ENCODE data around the gene THADA.

THADA gene

DNA sequence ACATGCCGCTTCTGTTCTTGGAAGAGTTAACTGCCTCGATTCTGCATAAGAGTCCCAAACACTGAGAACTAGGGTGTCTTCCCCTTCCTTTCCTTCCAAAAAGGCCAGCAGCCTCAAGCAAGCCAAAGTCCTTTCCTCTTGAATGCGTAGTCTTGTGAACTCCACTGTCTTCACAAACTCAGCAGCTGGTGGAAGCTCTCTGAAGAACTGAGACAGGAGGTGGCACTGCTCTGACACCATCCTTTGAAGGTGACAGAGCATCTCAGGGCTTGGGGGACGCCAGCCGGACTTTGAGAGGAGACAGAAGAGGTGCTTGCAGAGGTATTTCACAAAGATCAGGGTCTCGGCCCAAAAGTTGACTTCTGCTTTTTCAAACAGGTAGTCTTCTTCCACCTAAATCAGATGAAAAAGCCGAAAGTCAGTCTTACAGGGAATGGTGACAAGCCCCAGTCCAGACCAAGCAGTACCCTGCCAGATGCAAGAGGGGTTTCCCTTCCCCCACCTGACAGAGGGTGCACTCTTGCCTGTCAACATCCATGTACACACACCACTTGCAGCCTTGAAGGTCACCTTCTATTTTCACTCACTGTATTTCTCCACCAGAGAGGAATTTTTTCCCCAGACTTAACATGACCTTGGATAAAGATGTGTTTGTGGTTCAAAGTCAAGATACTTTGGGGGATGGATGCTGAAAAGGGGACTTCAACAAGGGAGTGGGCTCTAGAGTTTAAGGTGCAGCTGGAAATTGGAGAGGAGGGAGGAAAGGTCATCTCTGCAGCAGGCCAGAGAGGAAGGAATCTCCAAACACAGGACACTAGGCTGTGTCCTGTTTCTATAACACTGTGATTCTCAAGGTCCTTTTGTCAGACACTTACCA, 364.6 kb downstream of the THADA start:
- DNase-seq = no peak

DNA sequence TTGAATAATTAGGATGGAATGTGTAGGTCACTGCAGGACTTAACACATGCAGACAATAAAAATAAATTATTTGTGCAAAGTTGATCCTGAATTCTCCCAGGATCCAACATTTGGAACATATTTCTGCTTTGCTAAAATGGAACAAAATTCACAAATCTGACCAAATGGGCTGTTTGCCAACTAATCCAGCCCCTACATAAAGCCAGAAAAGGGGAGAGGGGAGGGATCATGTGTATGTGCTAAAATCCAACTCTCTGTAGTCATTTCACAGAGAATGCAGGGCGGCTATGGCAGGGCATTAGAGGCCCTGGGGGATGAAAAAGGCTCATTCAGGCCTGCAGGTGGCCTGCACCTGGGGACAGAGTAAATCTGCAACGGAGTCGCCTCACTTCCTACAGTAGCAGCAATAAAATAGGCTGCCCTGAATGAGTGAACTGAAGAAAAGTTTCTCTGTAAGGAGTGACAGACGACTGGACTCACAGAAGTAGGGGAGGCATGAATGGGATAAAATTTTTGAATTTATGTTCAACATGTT, 365.4 kb downstream of the THADA start:
- DNase-seq = no peak

DNA sequence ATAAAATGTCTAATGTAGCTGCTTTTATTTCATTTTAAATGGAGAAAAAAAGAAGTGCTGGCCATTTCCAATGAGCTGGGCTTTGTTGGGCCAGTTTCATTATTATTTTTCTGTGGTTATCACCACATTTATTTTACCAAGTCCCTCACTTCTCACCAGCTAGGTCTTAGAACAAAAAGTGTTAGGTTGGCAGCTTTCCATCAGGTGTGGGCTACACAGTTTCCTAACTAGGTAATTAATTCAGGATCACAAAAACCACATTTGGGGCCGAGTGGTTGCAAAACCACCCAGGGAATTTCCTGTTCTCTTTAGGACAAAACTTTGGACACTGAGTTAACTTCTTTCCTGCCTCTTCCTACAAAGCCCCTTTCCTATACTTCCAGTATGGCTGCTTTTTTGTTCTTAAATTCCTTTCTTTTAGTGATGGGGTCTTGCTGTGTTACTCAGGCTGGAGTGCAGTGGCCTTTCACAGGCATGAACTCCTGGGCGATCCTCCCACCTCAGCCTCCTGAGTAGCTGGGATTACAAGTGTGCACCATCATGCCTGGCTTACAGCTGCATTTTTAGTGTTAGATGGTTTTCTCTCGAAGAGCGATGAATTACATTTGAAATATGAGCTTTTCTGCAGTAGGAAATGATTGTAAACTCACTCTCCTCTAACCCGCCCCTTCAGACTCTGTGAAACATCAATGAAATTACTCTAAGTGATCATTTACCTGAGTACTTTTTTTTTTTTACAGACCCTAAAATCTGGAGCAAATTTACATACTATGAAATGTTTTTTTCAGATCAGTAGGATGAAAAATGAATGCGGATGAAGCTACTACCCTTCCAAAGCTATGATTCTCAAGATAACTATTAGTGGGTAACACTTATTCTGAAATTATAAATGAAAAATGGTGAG, 366.8 kb downstream of the THADA start:
- DNase-seq = peak in 1 of 2 donors; percentile 54

DNA sequence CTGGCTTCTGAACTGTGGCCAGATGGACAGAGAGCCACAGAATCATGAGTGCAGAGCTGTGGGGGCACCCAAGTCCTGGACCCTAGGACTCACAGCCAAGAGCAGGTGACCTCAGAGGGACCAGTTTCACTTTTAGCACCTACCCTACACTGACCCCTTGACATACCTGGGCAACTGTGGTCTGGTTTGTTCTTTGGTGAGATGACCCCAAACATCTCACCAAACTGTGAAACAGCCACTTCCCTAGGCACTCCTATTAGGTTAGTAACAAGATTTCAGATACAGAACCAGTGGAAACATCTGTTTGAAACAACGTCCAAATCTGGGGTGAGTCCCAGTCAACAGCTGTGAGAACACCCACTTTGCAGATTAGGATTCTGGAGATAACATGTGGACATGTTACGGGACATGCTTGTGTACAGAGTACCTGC, 367.5 kb downstream of the THADA start:
- DNase-seq = no peak

DNA sequence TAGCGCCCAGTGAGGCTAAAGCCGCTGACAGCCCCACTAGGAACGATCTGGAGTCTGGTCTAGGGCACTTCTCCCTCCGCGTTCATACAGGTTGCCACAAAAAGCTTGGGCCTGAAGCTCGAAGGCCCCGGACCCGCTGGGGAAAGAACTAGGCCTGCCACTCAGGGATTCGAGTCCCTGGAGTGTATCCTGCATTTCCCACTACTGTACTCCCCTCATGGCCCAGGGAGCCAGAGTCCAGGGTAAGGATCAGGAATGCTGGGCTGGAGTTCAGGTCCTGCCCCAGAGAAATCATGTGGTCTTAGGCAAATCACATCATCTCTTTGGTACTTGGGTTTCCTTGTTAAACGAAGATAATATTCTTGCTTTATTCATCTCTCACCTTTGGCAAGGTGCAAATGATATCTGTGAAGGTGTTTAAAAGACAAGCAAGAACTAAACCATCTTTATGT, 368.0 kb downstream of the THADA start:
- DNase-seq = peak in 1 of 2 donors; percentile 34

DNA sequence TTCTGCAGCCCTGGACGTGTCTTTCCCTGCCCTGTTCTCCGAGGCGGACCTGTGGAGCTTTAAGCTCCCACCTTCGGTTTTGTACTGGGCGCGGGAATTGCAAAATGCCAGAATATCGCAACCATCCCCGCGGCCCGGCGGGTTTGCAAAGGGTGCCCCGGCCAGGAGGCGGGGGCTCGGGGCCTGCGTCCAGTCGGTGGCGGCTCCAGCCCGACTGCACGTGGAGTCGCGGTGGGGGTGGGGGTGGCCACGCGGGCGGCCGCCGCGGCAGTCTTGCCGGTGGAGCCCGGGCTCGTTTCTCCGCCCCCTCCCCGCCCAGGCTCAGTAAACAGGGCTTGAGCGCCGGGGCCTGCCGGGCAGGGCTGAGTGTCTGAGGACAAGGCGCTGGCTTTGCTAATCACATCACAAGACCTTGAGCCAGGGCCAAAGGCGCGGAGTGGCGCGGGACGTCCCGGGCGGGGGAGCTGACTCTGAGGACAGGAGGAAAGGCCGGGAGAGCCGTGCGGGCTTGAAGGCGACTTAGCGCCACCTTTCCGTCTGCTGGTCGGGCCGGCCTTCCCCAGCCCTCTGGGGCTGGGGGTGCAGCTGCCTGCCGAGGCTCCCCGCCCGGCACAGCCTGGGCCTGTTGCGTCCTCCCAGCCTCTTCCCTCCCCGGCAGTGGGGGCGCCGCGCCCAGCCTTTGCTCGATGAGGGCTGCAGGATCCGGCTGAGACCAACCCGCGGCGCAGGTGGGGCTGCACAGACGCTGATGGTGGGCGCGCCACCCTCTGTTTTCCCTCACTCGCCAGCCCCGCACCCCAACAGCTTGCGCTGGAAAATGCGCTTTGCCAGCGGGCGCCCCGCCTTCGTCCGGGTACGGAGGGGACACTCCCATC, 368.6 kb downstream of the THADA start:
- peak; percentile 55 to 64 for DNase-seq

DNA sequence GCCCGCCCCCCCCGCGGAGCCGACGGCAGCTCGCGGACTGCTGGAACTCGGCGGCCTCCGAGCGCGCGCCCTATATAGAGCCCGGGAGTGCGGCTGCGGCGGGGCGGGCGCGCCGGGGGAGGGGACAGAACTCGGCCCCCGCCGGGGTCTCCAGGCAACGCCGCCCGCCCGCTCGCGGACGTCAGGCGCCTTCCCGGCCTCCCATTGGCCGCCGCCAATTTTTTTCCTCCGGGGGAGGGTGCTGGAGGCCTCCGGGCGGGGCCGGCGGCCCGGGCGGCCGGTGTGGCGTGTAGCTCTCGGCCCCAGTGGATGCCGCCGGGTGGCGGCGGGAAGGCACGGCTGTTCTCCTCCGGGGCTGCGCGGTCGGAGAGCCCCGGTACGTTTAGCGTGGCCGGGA, 369.3 kb downstream of the THADA start, which contains the start of gene ZFP36L2:
ZFP36L2 (minus strand) TSS at position 49 of the 397 bp plus-strand sequence. CDS start 291 bp downstream, outside the sequence.
- peak; percentile 96 for DNase-seq

DNA sequence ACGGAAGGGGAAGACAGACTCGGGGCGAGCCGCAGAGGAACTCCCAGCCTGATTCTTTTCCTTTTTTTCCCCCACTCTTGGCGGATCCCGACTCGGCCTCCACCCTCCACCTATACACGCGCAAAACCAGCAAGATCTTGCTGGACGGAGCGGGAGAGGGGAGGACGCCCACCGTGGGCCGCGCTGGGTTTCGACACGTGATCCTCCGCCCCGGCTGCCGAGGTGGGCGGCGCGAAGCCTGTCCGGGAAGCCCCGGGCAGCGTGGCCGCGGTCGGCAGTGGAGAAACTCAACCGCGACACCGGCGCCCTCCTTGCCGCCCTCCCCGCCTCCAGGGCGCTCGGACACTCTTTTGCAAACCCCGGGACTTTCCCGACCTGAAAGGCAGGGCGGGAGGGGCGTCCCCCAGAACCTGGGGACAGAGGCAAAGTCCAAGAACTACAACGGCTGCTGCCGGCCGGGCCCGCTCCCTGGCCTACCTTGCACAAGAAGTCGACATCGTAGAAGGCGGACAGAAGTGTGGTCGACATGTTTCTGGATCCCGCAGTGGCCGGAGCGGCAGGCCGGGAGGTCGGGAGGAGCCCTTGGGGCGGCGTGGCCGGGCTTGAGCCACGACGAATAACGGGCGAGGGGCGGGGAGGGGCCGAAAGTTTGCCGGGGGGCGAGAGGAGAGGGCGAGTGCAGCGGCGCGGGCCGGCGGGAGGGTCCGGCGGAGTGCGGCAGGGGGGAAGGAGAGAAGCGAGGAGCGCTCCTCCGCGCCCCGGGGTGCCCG, 369.9 kb downstream of the THADA start:
- DNase-seq = peak; percentile 83

DNA sequence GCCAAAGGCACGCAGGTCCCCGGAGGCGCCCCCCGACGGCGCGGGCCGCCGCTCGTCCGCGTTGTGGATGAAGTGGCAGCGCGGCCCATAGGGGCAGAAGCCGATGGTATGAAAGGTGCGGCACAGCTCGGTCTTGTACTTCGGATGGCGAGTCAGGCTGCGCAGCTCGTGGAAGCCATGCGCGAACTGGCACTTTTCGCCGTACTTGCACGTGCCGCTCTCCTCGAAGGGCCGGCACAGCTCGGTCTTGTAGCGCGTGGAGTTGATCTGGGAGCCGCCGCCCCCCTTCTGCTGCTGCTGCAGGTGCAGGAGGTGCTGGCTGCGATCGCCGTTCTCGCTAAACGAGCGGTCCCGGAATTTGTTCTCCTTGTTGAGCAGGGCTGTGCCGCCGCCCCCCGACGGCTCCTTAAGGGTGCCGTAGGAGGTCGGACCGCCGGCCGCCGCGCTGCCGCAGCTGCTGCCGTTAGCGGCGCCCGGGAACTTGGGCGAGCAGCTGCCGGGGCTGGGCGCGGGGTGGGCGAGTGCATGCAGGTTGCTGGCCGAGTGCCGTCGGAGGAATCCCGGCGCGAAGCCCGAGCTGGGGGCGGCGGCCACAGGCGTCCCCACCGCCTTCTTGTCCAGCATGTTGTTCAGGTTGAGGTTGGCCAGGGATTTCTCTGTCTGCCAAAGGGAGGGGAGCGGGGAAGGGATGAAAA, 370.6 kb downstream of the THADA start:
- DNase-seq = peak; percentile 73 to 79

DNA sequence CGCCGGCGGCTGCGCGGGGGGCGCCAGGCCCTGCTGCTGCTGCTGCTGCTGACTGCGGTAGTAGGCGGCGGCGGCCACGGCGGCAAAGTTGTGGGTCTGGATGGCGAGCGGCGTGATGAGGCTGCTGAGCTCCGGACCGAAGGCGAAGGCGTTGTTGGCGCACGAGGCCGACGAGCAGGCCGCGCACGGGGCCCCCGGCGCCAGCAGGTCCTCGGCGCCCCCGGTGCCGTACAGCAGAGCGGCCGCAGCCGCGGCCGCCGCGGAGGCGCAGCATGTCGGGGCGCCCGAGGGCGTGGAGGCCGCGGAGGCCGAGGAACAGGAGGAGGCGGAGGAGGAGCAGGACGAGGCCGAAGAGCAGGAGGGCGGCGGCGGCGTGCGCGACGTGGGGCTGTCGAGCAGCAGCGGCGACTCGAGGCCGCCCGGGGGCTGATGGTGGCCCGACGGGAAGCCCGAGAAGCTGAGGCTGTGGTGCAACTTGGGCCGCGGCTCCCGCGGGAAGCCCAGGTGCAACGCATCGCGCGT, 371.2 kb downstream of the THADA start:
- DNase-seq = peak; percentile 46 to 54

DNA sequence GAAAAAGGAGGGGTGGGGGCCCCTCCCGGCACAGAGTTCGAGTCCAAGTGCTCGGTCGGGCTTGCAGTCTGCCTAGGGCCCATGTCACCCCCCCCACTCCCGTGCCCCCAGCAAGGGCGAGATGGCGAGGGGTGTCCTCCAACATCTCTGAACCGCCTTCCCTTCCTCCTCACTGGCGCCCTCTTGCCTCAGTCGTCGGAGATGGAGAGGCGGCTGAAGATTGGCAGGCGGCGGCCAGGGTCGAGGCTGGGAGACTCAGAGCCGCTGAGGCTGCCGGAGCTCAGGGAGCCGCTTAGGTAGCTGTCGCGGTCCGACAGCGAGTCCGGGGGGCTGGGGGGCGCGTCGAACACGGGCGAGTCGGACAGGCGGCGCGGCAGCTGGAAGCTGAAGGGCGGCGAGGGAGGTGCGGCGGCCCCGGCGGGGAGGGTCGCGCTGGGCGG, 371.7 kb downstream of the THADA start:
- DNase-seq = peak; percentile 77 to 80

DNA sequence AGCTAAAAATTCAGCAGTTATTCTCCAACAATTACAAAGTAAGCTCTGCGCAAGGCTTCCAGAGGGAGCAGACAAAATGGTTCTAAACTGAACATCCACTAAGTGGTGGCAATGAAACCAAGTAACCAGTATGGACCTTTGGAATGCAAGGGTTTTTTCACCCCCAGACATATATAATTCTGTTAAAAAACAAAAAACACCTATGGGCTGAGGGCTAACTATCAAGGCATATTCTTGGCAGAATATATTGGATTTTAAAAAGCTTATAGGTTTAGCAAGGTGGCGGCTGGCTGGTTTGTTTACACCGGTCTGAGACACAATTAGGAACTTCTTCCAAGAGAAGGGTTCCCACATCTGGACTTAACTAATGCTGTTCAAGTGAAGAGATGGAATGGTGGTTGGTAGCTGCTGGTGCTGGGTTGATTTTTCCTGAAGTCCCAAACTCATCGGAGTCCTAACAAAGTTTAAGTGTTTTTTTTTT, 372.3 kb downstream of the THADA start:
- peak in 1 of 2 donors; percentile 25 for DNase-seq

DNA sequence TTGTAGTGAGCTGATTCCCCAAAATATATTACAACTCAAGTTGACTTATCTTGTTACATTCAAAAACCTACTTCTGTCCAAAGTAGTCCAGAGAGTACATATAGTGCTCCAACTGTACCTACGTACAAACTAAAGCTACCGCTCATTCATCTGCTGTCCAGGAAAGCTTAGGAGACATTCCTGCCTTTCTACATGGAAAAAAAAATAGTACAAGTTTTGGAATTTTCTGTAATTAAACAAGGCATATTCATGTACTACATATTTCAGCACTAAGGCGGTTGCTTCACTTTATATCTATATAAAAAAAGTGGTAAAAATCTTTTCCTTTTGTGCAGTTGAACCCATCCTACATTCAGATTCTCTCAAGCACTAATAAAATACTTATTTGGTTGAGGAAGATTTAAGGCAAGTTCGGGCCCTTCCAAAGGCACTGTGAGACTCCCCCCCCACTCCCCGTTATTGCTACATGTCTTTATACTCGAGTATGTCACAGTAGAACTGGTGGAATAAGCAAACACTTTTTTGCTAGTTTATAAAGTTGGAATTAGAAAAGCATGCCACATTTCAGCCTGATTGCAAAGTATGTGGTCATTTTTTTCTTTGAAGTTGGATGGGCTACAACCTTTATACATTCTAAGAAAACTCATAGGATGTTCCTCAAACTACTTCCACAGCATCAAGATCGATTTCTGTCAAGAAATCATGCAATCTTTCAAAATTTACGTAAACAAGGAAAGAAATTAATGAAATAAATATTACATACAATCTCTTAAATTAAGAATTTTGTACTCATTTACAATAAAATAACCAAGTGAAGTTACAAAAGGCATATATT, 373.1 kb downstream of the THADA start:
- peak in 1 of 2 donors; percentile 28 for DNase-seq

DNA sequence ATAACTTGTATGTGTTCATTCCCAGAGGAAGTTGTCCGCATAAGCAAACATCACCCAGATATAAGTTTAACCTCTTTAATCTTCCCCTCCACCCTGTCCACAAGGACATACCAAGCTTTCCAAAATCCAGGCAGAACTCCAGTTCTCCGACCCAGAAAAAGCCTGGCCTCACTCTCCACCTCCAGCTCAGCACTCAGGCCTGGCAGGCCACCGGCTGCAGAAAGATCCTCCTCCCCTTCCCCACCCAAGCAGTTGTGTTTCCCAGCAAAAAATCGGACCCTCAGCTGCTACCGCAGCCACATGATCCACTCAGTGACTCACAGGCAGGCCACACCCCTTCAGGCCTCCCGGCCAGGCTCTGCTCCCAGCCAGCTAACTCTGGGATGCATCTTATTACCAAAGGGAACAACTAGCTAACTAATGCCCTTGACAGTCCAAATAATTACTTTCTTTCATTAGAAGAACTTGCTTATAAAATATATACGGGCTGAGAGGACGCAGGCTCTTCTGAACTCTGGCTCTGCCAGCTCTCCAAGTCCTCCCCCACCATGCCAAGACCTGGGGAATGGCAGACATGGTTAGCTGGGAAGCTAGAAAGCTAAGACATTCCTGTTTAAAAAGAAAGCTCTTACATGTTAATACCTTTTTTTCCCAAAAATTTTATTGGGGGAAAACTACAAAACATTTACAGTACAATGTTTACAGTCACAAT, 373.9 kb downstream of the THADA start:
- peak; percentile 53 to 67 for DNase-seq

DNA sequence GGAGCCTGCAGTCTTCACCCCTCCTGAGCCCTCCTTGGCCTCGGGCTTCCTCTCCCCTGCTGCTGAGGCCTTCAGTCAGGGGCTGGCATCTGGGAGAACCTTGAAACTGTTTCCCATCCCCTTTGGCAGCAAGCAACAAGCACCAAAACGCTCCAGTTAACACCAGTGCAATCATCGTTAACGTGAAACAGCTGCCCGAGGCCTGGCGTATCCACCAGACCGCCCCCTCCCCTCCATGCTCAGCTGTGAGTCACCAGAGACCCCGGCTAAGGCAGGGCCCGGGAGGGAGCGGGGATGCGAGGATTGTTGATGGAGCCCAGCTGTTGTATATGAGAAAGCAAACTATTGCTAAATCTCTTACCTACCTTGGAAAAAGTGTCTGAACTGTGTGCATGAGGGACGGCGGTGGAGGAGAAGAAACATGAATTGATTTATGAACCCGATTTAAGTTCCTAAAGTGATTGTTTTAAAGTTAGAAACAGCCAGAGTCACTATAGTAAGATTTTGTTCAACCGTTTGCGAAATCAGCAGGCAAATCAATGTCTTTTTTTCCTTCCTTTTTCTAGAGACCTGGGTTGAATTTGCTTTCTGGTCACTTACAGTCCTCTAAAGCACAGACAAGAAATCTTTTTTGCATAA, 374.6 kb downstream of the THADA start:
- DNase-seq = peak; percentile 26 to 33

DNA sequence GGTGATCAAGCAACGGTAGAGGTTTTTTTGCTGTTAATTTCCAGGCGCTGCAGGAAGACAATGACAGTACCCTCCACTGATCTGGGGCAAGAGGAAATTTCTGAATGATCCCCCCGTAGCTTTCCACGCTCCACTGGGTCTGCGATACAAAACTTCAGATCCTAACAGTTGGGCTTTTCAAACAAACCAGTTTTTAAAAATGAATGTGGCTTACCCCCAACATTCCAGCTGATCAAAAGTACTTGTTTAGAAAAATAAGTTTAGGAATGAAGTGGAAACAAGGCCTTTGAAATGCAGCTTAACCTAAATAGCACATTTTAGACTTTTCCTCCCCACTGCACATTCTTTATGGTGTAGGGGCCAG, 375.1 kb downstream of the THADA start:
- no peak for DNase-seq

DNA sequence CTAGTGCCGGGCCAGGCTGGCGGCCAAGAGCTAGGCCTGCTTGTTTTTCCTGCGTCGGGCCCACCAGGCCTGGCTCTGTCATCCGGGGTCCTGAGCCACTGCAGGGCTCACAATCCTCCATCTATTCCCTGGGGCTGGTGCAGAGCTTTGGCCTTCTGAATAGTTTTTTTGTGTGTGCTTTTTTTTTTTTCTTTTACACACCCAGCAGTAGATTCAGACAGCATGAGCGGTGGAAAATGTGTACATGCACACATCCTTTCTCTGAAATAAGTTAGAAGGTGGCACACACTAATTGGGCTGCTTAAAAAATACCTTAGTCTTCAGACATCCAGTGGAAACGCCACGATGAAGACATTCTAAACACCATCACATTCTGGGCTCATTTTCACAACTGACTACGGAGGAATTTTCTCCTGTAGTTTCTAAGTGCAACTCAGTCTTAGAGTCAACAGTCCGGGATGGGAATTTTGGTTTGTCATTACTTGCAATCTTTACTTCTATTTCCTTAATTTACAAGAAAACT, 375.5 kb downstream of the THADA start:
- no peak for DNase-seq

Measured in CD4-positive, alpha-beta T cell treated with Interleukin-4 for 1 hour (primary cell).